ENCODE data around the gene PLA2G3.

GRCh38 chr22:31178859-31179258 lies 38.6 kb upstream of the PLA2G3 start:
- no peak for TF ChIP-seq CEBPB (IDR thresholded peaks at IDR 0.05; ENCODE audit: low read depth)
- no peak for TF ChIP-seq CBX3 (IDR thresholded peaks at IDR 0.05; ENCODE audit: low read depth)
- no peak for TF ChIP-seq CTCF (IDR thresholded peaks at IDR 0.05 in 2 of 3, conservative IDR thresholded peaks at IDR 0.05 in 1 of 3; ENCODE audit: borderline replicate concordance in 1 of 3, insufficient read depth in 1 of 3, low read depth in 2 of 3, low read length in 2 of 3)
- TF ChIP-seq ZNF274 (IDR thresholded peaks at IDR 0.05; ENCODE audit: low read depth, low read length), result no peak

Measured in HCT116 (cell line).